Measurements from ENCODE around the gene TANGO2.
A peak's percentile ranks its signal among the peaks of the same experiment; 100 is the strongest.

TANGO2 gene

DNA sequence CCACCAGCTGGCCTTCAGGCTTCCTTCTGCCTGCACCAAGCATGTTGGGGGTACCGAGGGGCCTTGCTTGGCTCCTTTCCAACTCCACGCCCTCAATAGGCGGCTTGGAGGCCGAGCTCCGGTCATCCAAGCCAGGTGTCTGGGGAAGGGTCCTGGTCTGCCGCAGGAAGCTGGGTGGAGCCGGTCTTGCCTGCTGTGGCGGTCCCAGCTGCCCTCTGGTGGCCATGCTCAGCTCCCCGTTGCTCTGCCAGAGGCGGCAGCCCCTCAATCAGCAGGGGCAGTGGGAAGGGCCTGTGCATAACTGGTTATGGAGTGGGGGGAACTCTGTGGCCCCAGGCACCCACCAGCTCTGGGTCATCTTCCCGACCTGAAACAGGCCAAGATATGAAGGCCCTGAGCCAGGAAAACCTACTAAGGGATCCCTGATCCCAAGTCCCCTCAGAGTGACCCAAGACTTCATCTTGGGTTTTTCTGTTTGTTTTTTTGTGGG, 7.5 kb upstream of the TANGO2 start:
- no peak for DNase-seq

DNA sequence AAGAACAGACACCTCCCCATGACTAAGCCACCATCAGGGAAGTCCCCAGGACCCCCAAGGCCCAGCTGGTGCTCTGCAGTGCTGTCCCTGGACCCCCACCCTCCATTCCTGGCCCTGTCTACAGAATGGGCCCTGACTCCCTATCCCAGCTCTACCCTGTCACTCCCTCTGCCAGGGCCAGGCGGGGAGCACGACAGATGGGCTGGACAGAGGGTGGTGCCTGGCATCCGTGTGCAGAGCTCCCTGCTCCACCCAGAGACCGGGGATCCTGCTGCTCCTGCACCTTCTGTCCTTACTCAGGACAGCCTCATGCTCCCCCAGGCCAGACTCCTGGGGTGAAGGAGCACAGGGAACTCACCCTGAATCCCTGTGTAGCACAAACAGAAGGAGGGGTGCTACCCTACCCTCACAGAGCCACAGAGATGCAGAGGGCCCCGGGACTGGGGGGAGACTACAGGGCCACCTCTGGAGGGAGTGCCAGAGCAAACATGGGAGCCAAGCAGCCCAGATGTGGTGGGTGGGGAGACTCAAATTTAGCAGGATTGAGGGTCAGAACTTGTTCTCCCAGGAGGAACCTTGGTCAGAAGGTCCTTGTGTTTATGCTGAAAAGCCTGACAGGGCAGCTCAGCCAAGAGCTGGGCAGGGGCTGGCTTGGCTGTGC, 6.3 kb upstream of the TANGO2 start:
- DNase-seq: no peak

DNA sequence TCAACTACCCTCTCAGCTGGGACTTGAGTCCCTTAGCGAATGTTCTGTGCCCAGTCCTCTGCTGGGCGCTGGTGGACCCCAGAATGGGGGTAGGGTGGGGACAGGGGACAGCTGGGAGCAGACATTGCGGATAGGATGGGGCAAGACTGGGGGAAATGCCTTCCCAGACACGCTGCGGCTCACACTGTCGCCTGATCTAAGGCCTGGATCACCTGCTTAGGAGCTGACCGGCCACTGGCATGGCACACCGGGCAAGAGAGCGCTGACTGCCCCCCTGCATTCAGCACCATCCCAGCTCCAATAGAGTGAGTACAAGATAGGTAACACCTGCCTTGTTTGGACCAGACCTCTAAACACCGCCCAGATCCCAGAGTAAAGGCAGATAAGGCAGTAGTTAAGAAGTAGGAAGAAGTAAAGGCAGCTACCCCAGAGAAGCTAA, 5.7 kb upstream of the TANGO2 start:
- no peak for DNase-seq

DNA sequence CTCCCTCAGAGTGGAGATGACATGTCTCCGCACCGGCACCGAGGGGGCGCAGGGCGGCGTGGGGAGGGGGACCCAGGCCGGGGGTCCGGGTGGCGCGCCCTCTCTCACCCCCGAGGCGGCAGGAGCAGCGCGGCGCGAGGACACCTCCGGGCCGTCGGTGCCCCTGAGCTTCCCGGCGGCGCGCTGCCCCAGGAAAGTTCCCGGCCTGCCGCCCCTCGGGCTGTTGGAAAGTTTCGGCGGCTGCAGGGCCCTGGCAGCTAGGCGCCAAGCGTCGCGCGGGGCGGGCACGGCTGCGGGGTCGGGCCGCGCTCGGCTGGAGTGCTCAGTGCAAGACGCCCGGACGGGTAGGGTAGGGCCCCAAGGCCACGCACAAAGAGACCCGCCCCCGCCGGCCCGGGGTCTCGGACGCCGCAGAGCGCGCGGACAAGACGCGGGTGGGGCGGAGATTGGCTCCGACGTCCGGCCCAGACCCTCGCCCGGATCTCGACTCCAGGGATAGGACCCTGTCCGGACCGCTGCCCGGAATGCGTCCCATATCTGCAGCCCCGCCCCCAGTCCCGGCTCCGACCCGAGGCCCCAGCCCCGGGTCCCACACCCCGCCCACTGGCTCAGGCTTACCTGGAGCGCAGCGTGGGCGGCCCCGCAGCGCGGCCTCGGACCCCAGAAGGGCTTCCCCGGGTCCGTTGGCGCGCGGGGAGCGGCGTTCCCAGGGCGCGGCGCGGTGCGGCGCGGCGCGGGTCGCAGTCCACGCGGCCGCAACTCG, 4.8 kb upstream of the TANGO2 start:
- no peak for DNase-seq

DNA sequence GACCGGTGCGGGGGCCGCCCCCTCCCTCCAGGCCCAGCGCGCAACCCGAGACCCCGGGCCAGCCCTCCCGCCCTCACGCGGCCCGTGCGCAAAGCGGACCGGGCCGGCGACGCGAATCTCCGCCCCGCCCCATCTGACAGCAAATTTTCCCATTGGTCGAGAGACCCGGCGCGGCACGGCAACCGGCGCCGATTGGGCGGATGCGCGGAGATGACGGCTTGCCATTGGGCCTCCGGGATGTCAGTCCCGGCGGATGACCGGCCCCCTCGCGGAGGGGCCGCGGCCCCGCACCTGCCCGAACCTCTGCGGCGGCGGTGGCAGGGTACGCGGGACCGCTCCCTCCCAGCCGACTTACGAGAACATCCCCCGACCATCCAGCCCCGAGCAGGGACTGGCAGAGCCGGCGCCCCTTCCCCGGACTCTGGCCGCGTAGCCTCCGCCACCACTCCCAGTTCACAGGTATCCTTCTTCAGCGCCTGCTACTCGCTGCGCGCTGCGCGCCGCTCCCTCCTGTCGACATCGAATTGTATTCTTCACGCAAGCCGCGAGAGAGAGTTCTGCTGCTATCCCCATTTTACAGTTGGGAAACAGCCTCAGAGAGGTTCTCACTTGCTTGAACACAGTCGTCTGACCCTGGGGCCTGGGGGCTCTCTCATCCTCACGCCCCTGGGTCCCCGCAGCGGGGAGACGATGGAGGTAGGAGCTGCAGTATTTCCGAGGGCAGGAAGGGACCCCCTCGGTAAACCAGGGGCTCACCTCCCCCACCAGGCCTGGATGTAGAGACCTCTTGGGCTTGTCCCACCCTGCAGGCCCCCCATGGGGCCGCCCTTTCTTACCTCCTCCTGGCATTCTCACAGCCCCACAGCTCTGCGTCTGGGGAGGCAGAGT, 3.9 kb upstream of the TANGO2 start, which contains the start of gene ARVCF:
TSS of gene ARVCF (minus strand) at position 90 of the 888 bp plus-strand sequence. CDS start 26,029 bp downstream, outside the sequence.
- peak; percentile 88 to 89 for DNase-seq

DNA sequence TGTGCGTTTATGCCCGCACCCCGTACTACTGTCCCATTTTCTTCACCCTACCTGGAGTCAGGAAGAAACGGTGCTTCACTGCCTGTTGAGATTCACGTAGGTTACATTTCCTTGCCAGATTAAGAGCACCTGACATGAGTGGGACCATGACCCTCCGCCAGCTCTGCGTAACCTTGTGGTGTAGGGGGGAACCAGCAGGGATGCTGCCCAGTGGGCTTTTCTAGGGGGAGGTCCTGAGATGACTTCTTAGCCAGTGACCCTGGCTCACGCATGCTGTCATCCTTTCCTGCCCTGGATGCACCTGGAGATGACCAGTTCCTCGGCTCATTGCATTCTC, 3.3 kb upstream of the TANGO2 start:
- DNase-seq: no peak

DNA sequence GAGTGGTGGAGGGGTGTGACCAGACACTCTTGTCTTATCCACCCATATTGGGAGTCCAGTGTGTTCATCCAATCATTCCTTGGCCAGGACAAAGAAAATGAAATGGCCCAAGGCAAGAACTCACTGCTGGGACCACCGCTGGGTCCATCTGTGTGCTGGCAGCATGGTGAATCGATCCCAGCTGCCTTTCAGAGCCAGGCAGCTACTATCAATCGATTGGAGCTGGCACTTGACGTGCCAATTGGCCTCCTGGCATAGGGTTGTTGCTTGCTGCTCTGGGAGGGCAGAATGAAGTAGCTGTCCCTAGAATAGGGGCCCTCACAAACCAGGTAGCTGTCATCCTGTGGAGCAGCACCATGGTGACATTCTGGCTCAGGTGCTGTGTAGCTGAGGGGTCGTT, 2.9 kb upstream of the TANGO2 start:
- DNase-seq: no peak

DNA sequence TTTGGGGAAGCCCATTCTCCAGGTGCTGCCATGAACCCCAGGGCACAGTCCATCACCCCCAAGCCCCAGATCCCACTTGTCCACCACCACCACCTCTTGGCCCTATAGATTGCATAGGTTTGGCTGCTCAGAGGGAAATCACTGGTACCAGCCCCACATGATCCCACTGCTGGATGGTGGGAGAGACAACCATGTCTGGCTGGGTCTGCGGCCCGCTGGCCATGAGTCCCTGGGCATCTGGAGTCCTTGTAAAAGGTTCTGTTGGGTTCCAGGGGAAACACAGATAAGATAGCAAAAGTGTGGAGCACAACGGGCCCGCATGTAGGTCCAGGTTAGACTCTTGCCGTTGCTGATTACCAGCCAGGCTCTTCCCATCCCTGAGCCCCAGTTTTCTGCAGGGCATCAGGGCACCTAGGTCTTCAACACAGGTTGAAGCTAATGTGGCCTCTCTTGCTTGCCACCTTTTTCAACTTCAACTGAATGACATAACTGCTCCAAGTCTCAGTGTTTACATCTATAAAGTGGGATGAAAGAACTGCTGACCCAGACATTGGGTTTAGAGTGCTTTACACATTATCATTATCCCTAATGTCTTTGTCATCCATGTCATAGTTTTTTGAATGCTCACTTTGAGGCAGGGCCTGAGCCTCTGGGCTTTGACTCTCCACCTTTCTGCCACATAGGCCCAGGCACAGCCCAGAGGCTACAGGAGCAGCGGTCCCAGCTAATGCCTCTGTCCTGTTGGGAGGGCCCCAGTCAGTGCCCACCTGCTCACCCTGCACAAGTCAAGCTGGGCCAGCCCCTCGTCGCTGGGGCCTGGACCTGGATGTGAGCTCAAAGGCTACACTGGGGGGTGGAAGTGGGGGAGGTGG, 1.0 kb upstream of the TANGO2 start:
- no peak for DNase-seq

DNA sequence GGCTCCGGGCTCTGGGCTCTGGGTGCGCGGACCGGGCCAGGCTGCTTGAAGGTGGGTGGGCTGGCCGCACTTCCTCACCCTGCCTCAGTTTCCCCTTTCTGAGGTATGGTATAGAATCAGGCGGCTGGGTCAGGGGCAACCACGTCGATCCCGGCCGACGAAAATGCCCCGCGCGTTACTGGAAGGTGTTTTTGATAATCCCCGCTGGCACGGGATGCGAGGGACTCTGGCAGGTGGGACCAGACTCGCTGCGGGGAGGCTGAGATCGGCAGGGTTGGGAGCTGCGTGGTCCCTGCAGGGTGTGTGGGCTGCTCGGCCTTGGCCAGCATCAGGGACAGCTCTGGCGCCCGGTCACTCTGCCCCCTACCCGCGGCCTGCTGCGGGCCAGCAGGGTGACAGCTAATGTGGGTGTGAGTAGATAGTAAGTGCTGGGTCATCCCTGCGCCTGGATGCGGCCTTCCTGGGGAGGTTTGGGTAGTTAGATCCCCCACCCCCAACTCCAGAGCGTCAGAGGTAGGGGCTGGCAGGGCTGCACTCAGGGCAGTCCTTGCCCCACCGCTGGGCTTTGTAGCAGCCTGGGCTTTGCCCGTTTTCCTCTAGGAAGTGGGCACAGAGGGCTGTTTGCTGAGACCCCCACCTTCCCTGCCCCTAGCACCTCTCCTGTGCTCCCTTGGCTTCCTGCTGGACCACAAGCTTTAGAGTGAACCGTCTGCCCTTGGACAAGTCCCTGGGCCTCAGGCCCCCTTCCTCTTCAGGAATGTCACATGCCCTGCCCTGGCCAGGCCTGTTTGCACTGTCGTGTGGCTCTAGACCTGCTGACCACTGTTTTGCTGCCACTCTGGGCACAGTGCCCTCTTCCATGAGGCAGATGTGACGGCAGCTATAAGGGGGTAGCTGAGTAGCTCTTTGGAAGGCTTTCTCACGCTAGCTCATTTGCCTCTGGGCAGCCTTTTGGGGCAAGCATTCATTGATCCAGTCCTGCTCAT, 579 bp downstream of the TANGO2 start:
- no peak for DNase-seq

DNA sequence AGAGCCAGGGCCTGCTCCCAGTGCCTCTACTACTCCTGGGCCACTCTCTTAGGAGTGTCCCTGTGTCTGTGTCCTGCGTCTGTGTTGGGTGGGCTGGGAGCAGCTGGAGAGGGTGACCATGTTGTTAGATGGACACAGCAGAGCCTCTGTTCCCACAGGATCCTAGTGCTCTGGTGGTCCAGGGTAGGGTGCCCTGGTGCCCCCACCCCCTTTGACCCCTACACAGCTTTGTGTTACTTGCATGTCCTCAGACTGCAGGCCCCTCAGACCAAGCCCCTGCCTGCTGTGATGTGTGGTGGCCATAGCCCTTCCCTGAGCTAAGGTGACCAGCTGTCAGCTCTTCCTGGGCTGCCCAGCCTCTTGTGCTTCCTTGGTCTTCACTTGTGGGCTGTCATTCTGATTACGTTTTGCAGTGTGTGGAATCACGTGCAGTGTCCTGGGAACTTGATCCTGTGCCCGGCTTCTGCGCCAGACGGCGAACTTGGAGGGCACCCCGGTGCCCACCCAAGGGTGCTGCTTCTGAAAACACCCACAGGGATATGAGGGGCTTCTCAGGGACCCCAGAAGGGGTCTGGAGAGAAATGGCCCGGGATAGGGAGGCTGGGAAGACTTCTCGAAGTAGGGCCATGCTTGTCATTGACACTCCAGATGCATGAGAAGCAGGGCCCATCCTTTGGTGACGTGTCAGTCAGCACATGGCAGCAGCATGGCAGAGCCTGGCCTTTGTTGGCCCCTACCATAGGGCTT, 1.5 kb downstream of the TANGO2 start:
- DNase-seq: no peak

DNA sequence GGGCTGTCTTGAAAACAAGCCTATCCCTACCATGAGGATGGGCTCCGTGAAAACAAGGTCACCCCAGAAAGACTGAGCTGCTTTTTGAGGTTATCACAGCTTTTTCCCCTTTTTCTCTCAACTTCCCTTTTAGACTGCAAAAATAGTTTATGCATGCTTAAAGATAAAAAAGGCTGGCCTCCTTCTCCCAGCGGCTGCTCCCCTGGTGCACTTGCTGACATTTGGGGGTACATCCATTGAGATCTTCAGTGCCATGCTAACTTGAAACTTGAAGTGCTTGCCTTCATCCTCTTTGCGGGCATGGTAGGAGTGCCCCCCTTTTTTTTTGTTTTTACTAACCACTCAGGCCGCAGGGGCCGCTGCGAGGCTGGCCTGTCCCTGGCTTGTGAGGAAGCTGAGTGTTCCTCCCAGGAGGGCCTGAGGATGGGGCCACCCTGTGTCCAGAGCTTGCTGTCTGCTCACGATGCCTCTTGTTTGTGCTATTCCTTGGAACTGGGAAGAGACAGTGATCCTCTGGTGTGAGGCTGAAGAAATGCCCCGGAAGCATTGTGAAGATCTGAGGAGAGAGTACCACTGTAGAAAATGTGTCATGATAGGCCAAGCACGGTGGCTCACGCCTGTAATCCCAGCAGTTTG, 2.2 kb downstream of the TANGO2 start:
- DNase-seq: no peak

DNA sequence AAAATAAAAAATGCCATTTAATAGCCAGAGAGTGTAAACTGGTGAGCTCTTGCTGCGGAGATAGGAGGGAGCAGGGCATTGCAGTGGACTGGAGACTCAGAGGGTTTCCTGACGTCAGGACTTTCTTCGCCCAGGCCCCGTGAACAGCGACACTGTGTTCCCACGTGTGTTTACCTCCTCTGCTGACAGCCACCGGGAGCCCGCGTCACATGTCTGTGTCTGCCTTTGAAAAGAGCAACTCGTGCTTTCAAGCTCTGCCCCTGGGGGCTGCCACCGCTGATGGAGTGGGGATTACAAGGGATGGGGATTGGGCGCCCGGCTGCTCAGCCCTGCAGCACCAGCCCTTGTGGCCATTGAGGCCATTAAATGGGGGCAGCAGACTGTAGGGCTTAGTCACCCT, 3.3 kb downstream of the TANGO2 start:
- DNase-seq: no peak

DNA sequence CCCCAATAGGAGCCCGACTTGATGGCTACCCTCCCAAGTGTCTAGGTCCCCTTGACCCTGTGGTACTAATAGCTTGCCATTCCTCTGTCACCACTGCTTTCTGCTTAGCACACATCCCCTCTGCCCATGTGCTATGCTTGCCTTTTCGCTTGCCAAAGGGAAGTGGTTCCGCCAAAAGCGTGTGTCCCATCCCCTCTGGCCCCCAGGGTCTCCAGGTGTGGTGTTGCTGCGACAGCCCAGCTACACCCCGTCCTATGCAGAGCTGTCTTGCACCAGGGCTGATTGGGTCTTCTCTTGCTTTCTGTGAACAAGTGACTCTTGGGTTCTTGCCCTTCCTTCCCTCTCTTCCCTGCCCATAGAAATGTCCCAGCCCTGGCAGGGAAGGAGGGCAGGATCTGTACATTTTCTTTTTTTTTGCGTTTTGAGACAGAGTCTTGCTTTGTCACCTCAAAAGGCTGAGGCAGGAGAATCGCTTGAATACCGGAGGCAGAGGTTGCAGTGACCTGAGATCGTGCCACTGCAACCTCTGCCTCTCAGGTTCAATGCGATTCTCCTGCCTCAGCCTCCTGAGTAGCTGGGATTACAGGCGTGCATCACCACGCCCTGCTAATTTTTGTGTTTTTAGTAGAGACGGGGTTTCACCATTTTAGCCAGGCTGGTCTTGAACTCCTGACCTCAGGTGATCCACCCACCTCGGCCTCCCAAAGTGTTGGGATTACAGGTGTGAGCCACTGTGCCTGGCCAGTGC, 3.9 kb downstream of the TANGO2 start:
- no peak for DNase-seq

DNA sequence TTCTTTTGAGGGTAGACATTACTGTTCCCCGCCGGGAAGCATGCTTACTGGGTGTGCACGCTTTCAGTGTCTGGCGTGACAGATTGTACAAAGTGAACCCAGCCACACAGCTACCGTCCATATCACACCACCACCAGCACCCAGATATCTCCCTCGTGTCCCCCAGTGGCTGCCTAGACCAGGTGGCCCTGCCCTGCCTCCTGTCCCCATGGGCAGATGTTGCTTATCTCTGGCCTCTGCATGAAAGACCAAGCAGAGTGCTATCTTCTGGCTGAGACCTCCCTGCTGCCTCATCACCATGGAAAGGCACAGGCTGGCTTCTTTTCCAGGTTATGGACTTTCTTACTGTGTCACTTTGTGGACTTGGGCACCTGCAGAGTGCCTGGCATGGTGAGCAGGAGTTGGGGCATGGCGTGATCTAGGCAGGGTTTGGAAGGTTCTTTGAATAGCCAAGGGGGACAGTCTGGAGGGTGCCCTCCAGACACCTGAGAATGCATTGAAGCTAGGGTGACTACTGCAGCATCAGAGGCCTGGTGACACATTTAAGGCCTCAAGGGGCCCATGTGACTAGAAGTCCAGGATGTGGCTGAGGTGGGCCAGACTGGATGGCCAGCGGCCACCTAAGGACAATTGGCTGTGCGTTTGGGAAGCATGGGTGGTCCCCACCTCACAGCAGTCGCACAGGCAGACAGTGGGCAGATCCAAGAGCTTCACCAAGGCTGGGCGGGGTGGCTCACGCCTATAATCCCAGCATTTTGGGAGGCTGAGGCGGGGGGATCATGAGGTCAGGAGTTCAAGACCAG, 4.7 kb downstream of the TANGO2 start:
- no peak for DNase-seq

DNA sequence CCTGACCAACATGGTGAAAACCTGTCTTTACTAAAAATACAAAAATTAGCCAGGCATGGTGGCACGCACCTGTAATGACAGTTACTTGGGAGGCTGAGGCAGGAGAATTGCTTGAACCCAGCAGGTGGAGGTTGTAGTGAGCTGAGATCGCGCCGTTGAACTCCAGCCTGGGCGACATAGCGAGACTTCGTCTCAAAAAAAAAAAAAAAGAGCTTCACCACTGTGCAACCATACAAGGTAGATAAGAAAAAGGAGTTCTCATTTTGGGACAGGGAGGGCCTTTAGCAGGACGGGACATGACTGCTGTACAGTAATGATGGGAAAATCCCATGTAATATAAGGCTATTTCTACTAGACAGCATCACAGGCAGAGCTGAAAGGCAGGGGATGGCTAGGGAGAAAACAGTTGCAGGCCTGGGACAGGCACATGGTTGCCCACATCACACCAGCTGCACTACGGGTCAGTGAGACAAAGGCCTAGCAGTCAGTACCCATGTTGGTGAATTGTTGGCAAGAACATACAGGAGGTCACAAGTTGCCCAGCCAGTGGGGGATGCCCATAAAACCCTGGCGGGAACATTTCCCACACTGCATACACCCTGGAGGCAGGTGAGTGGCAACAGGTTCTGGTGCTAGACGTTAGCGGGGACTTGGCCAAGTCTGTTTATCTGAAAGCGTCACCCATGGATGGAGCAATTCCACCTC, 5.4 kb downstream of the TANGO2 start:
- DNase-seq: no peak

DNA sequence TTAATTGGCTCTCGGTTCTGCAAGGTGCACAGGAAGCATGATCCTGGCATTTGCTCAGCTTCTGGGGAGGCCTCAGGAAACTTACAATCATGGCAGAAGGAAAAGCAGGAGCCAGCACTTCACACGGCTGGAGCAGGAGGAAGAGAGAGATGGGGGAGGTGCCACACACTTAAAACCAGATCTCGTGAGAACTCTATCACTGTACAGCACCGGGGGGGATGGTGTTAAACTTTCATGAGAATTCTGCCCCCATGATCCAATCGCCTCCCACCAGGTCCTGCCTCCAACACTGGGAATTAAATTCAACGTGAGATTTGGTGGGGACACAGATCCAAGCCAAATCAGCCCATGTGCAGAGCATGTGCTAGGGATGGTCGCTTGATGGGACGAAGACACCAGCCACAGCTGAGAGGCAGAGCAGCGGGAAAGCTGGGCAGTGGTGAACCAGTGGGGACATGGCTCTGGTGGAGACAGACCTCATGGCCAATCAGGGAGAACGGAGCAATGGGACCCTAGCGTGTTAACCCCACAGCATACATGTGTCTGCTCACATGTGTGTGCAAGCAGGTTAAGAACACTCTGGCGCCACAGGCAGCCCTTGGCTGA, 6.2 kb downstream of the TANGO2 start:
- DNase-seq: no peak

All from activated CD4-positive, alpha-beta T cell treated with anti-CD3 and anti-CD28 coated beads, Interleukin-2, amount 50 U/mL, for 4 hours (primary cell).